HL-60 (cell line): Measurements from ENCODE around the gene FBN1.

Source experiments
- REST ChIP-seq: IDR thresholded peaks from 2 replicates; pipeline ENCODE4 v1.6.1; 2012; ENCODE audit warnings: low read depth; ENCODE audit not compliant: insufficient replicate concordance
- TF ChIP-seq, protein P1 (sequence below): IDR thresholded peaks from one replicate; pipeline ENCODE4 v1.5.1; 2011; ENCODE audit warnings: low read length, control low read depth, inconsistent platforms; ENCODE audit not compliant: insufficient read depth

DNA sequence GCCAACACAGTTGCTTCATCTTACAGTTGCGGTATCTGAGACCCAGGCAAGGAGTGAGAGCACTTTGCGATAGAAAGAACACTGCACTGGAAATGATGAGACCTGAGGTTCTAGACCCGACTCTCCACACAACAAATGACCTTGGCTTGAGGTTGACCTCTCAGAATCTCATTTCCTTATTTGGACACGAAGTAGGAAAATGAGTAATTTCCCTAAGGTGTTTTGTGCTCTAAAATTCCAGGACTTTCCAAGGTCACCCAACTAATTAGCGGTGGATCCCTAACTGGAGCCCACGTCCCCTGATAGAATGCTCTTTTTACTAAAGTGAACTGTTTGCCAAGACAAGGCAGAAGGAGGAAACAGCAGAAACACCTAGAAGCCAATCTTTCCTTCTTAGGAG is 26.7 kb upstream of the FBN1 start:
- TF ChIP-seq, protein P1, sequence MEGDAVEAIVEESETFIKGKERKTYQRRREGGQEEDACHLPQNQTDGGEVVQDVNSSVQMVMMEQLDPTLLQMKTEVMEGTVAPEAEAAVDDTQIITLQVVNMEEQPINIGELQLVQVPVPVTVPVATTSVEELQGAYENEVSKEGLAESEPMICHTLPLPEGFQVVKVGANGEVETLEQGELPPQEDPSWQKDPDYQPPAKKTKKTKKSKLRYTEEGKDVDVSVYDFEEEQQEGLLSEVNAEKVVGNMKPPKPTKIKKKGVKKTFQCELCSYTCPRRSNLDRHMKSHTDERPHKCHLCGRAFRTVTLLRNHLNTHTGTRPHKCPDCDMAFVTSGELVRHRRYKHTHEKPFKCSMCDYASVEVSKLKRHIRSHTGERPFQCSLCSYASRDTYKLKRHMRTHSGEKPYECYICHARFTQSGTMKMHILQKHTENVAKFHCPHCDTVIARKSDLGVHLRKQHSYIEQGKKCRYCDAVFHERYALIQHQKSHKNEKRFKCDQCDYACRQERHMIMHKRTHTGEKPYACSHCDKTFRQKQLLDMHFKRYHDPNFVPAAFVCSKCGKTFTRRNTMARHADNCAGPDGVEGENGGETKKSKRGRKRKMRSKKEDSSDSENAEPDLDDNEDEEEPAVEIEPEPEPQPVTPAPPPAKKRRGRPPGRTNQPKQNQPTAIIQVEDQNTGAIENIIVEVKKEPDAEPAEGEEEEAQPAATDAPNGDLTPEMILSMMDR, result no peak
- TF ChIP-seq REST, result no peak
